ENCODE results near the gene KHK.

Gene KHK

GRCh38 chr2:27086724-27087593 is at the start of gene KHK:
Gene KHK (plus strand): TSS chr2:27086772. CDS start chr2:27087260, 488 bp downstream.
- peak; percentile 32 for DNase-seq

- DNase-seq = no peak
These were observed 48.6 kb upstream of the KHK start for GRCh38 chr2:27038012-27038411.

GRCh38 chr2:27038631-27039339 is 47.8 kb upstream of the KHK start:
- no peak for DNase-seq

GRCh38 chr2:27039426-27039825 is 47.1 kb upstream of the KHK start:
- DNase-seq = no peak

GRCh38 chr2:27039871-27040270 is 46.7 kb upstream of the KHK start:
- no peak for DNase-seq

DNA sequence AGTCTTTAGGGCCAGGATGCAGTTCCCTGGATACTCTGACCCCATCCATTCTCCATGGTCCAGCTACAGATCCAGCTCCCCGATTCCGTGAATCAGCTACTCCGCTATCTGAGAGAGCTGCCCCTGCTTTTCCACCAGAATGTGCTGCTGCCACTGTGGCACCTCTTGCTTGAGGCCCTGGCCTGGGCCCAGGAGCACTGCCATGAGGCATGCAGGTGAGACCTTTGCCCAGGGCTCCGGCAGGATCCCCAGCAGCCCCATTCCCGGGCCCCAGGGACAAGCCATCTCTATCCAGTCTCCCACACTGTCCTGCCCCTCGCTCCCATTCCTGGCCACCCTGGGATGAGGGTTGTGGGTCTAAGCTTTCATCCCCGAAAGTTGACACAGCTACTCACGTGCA is 46.3 kb upstream of the KHK start:
- no peak for DNase-seq

GRCh38 chr2:27041752-27042151 is 44.8 kb upstream of the KHK start:
- no peak for DNase-seq

- DNase-seq = no peak
These were observed 44.4 kb upstream of the KHK start for GRCh38 chr2:27042159-27042661.

- DNase-seq = no peak
These were observed 43.5 kb upstream of the KHK start for GRCh38 chr2:27042985-27043634.

DNA sequence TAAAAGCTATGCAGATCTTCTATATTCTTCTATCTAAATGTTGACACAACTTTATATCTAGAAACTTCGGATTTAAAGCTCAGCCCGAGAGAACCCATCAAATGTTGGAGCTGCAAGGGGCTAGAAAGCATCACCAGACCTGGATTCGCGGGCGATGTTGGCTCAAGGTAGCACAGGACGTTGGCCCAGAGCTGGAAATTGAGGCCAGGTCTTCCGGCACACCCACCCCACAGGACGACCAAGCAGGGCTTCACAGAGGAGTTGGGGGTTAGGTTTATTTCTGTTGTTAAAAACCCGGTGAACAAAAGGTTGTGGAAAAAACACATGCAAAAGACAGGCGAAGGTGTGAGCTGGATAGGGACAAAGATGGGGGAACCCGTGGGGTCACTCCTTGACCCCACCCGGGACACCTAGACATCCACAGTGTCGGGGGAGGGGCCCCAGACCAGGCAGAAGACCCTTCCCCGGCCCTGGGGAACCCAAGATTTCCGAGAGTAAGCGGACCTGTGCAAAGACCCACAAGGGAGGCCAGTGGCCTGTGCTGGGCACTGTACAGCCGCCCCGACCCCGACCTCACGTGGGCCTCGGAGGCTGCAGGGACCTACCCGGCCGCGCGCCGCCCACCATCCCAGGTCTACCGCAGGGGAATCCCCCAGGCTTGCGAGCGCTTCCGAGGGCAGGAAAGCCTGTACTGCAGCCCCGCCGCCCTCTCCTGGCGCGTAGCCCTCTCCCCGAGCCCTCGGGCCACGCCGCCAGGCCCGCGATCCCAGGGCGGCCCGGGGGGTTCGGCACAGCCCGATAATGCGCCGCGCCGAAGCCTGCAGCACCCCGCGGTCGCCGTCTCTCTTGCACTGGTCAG is 36.9 kb upstream of the KHK start:
- peak; percentile 67 for DNase-seq

- peak; percentile 92 for DNase-seq
These were observed 36.1 kb upstream of the KHK start for GRCh38 chr2:27050281-27050995.

GRCh38 chr2:27050996-27051901 is 35.3 kb upstream of the KHK start, which contains the start of gene AGBL5:
Gene AGBL5 (plus strand): TSS chr2:27051668. CDS start chr2:27052959, 1,291 bp downstream.
- DNase-seq = peak; percentile 96

DNA sequence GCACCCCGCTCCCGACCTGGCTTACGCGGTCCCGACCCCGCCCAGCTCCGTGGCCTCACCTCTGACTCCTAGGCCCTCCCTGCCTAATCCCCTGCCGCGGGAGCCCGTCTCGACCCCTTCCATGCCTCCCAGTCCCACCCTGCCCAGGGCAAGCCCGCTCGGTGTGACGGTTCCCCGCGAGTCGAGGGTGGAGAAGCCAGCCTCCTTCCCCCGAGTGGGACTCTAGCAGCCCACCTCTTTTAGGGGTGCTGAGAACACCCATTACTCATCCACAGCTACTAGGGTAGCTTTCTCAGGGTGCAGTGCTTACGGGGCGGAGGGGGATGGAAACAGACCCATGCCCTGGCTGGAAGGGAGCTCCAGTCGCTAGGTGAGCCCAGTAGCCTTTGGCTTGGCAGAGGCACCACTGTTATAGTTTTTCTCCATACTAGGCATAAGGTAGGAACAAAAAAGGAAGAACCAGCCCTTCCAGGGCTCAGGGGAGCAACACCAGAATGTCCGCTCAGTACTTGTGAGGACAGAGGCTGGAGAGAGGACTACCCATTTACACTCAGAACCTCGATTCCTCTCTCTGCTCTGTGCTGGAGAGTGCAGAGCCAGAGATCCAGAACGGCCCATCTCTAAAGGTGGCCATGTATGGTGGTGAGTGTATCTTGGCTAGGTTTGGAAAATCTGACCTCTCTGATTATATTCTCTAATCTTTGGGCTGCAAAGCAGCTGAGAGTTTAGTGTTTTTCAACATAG is 34.5 kb upstream of the KHK start:
- peak; percentile 37 for DNase-seq

- DNase-seq = no peak
These were observed 33.3 kb upstream of the KHK start for GRCh38 chr2:27053321-27053720.

DNA sequence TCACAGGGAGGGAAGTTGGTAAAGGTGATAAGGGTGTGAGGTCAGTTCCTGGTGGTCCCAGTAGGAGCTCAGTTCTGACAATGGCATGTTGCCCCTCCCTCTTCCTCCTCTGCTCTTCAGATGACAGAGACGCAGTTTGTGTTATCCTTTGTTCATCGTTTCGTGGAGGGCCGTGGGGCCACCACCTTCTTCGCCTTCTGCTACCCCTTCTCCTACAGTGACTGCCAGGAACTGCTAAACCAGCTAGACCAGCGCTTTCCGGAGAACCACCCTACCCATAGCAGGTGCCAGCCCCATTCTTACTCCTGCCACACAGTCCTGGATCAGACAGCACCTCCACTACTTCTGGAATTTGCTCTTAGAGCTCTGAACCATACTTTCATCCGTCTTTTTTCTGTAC is 32.8 kb upstream of the KHK start:
- DNase-seq = no peak

- DNase-seq = no peak
These were observed 31.9 kb upstream of the KHK start for GRCh38 chr2:27054721-27055120.

DNA sequence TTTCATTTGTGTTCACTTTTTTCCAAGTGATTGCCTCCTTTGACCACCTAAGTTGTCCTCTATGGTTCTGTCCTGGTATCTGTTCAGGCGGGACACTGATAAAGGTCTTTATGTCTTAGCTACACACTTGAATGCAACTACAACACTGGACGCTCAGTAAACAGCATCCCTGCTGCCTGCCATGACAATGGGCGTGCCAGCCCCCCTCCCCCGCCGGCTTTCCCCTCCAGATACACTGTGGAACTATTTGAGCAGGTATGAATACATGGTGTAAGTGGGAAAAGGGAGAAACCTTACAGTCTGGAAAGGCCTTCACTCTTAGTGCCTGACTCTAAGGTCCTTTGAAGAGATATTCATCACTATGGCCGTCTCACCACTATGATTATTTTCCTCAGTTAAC is 29.4 kb upstream of the KHK start:
- DNase-seq = no peak

DNA sequence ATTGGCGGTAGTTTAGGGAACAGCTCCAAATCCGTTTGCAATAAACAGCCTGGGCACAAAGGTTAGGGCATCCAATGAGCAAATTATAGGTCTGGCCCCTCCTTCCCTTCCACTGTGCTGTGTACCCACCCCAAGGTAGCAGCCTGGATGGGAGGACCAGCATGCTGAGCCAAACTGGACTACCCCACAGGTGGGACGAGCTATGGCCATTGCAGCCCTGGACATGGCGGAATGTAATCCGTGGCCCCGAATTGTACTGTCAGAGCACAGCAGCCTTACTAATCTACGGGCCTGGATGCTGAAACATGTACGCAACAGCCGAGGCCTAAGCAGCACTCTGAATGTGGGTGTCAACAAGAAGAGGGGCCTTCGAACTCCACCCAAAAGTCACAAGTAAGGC is 28.4 kb upstream of the KHK start:
- no peak for DNase-seq

- no peak for DNase-seq
These were observed 27.3 kb upstream of the KHK start for GRCh38 chr2:27059141-27059820.
